ENCODE data around the gene MARK2. TPM values are rescaled to one million over a fixed set of nuclear protein-coding genes. Genes with fewer than 3 reads are reported as not detected.
"Not testable (repeated sequence)": the region's sequence is repeated elsewhere in the genome, so short reads cannot be mapped to it uniquely, and the experiment has no call there.

Gene MARK2
- total RNA-seq, 1 experiment from 2014 or later, result 12.5 TPM

DNA sequence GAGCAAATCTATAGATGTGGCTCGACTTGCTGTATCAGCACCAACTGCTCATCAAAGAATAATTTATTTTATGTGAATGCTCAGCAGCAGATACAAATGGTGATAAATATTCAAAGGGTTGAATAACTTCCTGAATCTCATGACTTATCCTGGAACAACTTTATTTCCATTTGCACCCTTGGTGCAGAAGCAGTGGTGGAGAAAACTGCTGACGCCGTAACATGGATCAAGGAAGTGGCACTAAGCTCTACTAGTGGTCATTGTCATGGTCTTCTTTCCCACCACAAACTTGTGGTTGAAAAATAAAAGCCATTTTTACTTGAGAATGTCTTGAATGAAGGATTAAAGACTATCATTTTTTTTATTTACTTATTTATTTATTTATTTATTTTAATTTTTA lies 14.6 kb downstream of the MARK2 start:
- no peak for DNase-seq (ENCODE audit: low read depth)

DNA sequence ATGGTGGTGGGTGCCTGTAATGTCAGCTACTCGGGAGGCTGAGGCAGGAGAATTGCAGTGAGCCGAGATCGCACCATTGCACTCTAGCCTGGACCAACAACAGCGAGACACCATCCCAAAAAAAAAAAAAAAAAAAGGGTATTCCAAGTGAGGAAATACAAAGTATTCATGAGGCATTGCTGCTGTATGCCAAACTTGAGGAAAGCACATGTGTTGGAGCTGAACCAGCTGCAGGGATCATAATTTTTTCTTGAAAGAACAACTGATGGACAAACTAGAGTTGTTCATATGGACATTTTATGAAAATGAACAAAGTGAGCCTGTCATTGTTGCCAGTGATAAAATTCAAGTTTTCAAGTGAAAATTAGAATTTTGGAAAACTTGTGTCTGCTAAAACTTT lies 15.8 kb downstream of the MARK2 start:
- no peak for DNase-seq (ENCODE audit: low read depth)

DNA sequence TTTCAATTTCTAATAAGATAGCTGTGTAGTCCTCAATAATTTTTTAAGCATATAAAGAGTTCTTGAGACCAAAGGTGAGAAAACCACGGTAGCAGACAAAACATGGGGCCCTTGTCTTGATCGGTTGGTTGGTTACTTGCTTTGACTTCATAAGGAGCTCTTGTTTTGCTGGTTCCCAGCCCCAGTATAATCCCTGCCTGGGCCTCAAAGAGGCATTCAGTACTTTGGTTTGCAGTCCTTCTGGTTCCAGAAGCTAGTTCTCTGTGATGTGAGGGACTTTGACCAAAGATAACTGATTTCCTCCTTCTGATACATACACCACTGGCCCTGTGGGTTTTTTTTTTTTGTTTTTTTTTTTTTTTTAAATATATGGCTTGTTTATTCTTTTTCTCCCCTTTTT lies 17.1 kb downstream of the MARK2 start:
- no peak for DNase-seq (ENCODE audit: low read depth)

GRCh38 chr11:63858628-63859550 lies 20.0 kb downstream of the MARK2 start:
- DNase-seq (ENCODE audit: low read depth), result no peak

GRCh38 chr11:63862923-63863322 lies 24.0 kb downstream of the MARK2 start:
- DNase-seq (ENCODE audit: low read depth), result no peak

DNA sequence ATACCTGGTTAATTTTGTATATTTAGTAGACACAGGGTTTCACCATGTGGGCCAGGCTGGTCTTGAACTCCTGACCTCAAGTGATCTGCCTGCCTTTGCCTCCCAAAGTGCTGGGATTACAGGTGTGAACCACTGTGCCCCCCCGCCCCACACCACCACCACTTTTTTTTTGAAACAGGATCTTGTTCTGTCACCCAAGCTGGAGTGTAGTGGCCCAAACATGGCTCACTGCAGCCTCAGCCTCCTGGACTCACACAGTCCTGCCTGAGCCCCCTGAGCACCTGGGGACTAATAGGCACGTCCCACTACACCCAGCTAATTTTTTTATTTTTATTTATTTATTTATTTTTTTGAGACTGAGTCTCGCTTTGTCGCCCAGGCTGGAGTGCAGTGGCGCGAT lies 24.7 kb downstream of the MARK2 start:
- not testable (repeated sequence) for DNase-seq (ENCODE audit: low read depth)

DNA sequence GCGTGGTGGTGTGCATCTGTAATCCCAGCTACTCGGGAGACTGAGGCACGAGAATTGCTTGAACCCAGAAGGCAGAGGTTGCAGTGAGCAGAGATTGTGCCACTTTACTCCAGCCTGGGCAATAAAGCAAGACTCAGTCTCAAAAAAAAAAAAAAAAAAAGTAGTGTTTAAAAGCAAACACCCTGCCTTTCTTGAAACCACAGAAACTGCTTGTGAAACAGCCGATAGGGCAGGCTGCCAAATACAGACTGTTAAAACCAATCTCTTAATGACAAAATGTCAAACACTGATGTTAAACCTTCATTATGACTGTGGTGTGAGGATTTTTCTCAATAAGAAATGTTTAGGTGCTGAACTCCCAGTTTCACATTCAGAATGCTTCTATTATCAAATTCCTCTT lies 27.3 kb downstream of the MARK2 start:
- peak; percentile 30 for DNase-seq (ENCODE audit: low read depth)

GRCh38 chr11:63867511-63867910 lies 28.6 kb downstream of the MARK2 start:
- no peak for DNase-seq (ENCODE audit: low read depth)

- no peak for DNase-seq (ENCODE audit: low read depth)
Measured at GRCh38 chr11:63868399-63869064, 29.6 kb downstream of the MARK2 start.

DNA sequence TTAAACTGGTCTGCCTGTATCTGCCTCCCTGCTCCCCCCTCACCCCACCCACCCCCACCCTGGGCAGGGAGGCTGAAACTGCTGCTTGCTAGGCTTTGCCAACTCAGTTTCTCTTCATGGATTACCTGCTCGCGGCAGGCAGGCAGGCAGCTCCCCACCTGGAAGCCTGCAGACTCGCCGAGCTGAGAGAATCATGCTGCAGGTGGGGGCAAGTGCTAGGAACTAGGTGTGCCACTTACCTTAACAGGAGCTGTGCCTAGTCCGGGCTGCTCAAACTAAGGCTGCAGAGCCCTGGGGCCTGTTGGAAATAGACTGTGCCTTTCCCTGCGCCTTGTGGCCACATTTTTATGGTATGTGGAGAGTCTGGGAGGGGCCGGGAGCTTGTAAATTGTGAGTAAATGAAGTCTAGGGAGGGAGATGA lies 30.3 kb downstream of the MARK2 start:
- DNase-seq (ENCODE audit: low read depth), result no peak

DNA sequence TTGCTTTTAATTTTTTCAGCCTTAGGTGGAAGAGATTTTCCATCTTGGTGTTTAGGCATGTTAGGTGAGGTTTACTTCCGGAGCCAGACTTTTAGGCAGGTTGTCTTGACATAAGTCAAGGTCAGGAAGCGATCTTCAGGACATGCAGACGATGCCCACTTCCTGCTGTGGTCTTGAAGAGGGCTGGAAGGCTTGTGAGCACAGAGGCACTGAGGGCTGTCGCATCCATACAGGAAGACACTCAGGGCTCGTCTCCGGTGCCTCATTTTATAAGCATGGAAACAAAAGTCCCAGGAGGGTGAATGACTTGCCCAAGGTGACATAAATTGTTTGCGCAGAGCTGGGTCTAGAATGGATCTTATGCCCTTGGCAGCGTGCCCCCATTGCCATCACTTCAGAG lies 30.8 kb downstream of the MARK2 start:
- no peak for DNase-seq (ENCODE audit: low read depth)

GRCh38 chr11:63870351-63871140 lies 31.6 kb downstream of the MARK2 start:
- DNase-seq (ENCODE audit: low read depth), result no peak

DNA sequence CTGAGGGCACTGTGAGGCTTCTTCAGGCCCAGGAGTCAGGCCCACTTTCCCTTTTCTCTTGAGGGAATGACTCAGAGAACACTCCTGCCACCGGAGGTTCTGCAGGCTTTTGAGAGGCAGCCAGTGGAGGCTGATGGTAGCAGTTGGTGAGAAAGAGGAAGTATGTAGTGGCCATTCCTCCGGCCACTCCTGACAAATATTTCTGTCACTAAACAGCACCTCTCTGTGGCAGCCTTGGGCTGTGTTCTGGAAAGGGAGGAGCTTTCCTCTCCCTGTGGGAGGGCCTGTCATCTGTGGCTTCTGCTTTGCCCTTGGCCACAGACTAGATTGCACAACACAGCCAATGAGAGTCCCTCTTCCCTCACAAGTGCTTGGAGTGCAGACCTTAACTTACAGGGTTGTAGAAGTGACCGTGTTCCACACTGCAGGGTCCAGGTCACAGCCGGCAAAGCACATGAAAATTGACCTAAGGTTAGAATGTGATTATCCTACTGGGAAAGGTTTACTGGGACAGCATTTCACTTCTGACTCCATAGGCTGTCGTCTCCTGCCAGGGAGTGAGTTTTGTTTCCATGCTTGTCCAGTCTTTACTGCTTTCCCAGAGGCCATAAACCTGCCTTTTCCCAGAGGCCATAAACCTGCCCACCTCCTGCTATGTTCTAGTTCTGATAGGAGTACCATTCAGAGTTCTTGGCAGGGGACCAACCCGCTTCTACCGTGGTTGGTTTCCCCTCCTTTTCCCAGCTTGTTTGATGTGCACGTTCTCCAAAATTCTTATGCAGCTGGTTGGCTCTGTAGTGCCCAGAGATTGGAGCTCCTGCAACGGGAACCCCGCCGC lies 33.3 kb downstream of the MARK2 start:
- DNase-seq (ENCODE audit: low read depth), result peak; percentile 85

DNA sequence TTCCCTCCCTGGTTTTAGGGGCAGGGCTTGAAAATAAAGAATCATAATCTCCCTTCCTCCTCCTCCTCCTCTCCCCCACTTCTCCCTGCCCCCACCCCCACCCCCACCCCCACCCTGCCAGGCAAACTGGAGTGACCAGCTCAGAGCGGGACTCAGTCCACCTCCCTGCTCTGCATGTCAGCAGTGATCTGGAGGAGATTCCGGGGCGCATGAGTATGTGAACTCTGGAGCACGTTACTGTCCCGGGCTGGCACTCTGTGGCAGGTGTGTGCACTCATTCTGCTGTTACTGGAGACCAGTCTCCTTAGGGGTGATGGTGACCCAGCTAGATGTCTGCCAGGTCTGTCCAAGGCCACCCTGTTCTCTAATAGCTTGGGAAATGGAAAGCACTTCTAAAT lies 33.9 kb downstream of the MARK2 start:
- no peak for DNase-seq (ENCODE audit: low read depth)

DNA sequence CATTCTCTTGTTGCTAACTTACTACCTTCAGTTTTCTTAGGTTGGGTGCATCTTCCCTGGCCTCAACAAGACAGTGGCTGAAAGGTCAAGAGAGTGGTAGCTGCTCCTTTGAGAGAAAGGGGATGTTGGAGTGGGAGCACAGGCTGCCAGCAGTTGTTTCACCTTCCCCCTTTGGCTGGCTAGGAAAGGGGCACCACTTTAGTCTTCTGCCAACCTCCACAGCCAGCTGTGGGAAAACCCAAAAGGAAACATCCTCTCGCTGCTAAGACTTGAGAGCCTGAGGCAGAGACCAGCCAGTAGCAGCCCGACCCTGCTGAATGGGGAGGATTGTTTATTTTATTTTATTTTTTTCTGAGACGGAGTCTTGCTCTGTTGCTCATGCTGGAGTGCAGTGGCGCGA lies 34.4 kb downstream of the MARK2 start:
- no peak for DNase-seq (ENCODE audit: low read depth)

- no peak for DNase-seq (ENCODE audit: low read depth)
Measured at GRCh38 chr11:63874511-63874910, 35.6 kb downstream of the MARK2 start.

DNA sequence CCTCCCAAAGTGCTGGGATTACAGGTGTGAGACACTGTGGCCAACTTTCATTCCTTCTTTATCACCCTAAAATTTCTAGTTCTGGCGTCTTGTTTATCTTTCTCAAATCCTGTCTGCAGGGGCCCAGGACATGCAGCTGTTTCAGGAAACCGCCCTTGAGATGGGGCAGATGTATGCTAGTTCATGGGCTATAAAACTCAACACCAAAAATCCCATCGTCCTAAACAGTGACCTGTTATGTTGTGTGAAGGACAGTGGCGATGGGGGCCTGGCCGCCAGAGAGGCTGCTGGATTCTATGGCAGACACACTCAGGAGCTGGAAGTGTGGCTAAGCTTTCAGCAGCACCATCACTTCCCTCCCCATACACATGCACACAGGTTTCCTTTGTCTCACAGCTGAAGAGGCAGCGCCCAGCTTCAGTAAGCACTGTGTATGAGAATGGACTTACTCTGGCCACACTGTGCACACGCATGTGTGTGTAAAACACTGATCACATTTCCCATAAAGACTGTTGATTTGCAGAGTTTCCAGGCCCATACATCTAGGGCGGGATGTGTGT lies 36.7 kb downstream of the MARK2 start:
- DNase-seq (ENCODE audit: low read depth), result no peak

- no peak for DNase-seq (ENCODE audit: low read depth)
Measured at GRCh38 chr11:63876616-63877015, 37.7 kb downstream of the MARK2 start.

- no peak for DNase-seq (ENCODE audit: low read depth)
Measured at GRCh38 chr11:63877658-63878241, 38.8 kb downstream of the MARK2 start.

GRCh38 chr11:63879598-63880402 lies 40.9 kb downstream of the MARK2 start:
- DNase-seq (ENCODE audit: low read depth), result peak; percentile 15
